HG02623 (cell line): ENCODE results near the gene FAM222A.

Experiments used
- ATAC-seq: cut with Tn5 transposase; IDR thresholded peaks from one replicate; pipeline ENCODE4 v1.9.1; 2021; ENCODE audit warnings: moderate library complexity; ENCODE audit not compliant: unreplicated experiment

The FAM222A gene

DNA sequence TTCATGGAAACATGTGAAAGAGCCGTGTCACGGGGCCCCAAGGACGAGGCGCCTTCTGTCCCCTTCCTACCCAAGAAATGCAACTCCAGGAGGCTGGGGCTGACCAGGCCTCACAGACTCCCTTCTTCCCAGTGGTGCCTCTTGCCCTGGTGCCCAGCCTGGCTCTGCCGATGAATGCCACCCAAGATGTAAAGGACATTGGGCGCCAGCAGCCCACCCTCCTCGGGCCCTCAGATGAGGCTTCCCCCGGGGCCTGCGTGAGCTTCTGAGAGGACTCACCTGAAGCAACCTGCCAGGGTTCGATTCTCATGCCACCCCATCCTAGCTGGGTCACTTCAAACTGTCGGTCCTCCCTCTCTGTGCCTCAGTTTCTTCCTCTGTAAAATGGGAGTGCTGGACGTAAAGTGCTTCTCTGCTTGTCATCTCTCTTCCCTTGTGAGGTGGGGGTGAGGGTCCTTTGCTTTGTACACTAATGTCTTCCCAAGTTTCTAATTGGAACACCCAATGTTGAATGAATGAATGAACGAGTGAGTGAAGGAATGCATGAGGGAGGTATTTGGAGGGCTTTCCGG is 10.8 kb downstream of the FAM222A start:
- ATAC-seq, result no peak

- ATAC-seq, result no peak
Measured at GRCh38 chr12:109725321-109726105, 11.9 kb downstream of the FAM222A start.

DNA sequence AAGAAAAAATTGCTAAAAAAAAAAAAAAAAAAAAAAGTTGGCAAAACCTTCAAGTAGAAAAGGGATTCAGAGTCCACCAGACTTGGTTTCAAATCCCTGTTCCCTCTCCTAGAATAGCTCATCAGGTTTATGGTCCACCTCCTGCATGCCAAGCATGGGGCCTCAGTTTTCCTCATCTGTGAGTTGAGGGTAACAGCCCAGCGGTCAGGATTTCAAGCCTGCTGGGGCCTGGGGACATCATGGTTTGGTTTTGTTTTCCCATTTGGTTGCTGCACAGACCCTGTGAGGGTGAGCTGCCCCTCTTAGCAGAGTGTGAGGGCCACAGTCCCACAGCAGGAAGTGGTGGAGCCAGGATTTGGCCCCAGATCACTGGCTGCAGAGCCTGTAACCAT is 12.5 kb downstream of the FAM222A start:
- no peak for ATAC-seq

- ATAC-seq, result no peak
Measured at GRCh38 chr12:109726511-109727038, 12.9 kb downstream of the FAM222A start.

DNA sequence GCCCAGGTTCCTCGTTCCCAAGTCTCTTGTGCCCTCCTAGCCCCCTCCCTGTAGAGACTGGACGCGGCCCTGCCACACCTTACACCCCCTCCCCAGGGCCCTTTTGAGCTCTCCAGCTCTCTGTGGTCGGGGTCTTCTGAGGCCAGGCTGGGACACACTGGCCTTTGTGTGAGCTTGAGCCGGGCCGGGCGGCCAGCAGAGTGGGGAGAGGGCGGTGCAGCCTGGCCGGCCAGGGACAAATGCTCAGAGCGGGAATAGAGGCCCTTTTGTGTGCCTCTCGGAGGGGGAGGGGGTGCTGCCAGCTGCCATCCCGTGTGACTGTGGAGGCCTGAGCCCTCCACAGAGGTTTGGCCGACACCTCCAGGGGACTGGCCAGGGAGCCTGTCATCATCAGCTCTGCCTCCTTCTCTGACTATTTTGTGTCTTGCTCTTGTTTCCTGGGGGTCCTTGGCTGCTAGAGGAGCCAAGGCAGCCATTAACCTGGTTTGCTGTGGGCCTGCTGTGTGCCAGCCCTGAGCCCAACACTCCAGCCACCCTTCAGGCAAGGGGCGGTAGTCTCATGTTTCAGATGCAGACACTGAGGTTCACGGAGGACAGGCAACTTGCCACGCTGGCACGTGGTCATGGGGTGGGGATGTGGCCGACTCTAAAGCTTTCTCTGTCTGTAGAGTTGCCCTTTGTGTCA is 13.6 kb downstream of the FAM222A start:
- ATAC-seq, result no peak

DNA sequence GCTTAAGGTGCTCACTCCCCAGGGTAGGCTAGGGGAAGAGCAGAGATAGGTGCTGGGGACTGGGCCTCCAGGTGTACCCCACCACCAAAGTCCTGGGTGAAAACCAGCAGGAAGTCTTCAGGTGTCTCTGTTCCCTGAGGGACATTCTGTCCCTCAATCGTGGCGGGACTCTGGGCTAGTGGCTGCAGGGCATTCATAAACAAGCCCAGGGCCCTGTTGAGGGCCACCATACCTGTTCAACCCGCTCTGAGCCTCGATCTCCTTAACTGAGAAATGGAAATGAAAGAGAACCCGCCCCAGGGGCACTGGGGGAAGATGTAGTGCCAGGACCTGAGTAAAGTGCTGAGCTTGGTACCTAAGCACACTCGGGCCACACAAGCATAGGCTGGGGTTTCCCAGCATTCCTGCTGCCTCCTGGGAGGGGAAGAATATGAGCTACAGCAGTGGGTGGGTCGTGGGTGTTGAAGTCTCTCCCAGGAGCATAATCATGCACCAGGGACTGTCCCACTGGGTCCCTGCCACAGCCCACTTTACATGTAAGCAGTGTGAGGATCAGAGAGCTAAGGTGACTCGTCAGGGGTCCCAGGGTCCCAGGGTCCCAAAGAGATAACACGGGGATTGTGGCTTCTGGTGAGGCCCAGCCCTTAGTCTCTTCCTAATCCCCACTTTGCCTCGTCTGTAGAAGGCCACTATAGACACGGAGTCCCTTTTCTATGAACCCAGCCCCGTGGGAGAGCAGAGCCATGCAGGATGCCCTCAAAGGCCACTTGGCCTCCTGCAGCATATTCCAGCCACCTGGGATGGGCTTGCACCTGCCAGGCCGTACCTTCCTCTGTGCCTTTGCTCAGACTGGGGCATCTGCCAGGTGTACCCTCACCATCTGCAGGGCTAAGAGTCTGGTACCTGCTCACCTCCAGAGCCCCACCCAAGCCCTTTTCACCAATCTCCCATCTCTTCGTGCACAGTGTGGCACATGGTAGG is 14.4 kb downstream of the FAM222A start:
- ATAC-seq, result no peak

DNA sequence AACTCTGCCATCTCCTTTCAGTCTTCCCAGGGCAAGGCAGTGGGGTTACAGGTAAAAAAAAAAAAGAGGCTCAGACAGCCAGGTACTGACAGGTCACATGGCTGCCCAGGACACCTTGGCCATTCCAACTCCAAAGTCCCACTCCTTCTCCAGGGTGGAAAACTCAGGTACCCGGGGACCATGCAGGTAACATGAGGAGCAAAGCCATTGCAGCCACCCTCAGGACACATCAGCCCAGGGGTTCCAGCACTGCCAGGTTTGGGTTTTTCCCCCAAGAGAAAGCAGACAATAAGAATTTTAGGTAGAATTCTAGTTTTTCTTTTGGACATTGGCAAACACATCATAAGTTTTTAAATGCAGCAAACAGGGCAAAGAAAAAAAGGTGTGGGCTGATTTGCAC is 15.3 kb downstream of the FAM222A start:
- ATAC-seq, result no peak

DNA sequence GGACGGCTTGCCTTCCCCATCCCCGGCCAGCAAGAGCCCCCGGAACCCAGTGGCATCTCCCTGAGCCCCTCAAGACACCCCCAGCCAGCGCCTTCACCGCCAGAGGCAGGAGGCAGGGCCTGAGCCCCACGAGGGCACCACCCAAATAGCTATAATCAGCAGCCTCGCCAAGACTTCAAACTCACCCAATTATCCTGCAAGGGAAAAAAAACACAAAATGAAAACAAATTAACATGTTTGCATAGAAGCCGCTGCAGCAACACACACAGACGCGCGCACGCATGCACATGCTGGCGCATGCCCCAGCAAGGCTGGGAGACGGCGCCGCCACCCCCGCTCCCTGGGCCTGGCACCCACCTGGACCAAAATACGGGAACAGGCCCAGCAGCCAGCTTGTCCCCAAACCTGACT is 15.8 kb downstream of the FAM222A start:
- ATAC-seq, result no peak

- no peak for ATAC-seq
Measured at GRCh38 chr12:109729801-109730200, 16.2 kb downstream of the FAM222A start.

GRCh38 chr12:109730306-109731145 is 16.9 kb downstream of the FAM222A start:
- ATAC-seq, result no peak

GRCh38 chr12:109731231-109731731 is 17.7 kb downstream of the FAM222A start:
- ATAC-seq, result no peak

- ATAC-seq, result no peak
Measured at GRCh38 chr12:109731806-109732205, 18.2 kb downstream of the FAM222A start.

GRCh38 chr12:109732321-109733305 is 19.0 kb downstream of the FAM222A start:
- no peak for ATAC-seq

- no peak for ATAC-seq
Measured at GRCh38 chr12:109734219-109735000, 20.8 kb downstream of the FAM222A start.

- no peak for ATAC-seq
Measured at GRCh38 chr12:109735051-109735521, 21.5 kb downstream of the FAM222A start.

DNA sequence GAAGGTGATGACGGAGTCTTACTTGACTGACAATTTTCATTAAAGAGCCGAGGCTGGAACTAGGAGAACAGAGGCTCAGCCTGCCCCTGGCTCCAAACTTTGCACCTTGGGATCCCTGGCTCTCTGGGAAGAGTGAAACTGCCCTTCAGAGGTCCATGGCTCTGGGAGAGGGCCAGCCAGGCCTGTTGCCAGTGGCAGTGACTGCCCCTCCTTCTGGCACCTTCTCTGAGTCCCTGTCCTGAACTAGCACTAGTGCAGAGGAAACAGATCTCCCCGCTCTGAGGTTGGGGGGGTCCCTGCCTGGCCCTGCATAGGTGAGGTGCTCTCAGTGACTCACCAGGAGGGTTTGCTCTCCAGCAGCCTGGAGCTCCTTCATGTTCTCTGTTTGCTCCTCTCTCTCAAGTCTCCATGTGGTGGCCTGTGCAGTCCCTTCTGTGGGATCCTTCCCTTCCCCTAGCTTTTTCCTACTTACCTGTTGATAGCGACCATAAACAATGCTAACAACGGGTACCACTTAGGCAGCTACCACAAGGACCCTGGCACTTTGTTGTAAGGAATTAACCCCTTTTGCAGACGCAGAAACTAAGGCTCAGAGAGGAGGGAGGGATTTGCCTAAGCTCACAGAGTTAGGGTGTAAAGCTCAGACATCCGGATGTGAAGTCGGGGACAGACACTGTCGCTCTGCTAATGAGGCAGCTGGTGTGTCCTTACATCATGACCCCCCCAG is 22.4 kb downstream of the FAM222A start:
- ATAC-seq, result no peak
